HG02870 (cell line): ENCODE measurements around the gene PRDM16.

Source experiments
- ATAC-seq: cut with Tn5 transposase; IDR thresholded peaks from one replicate; pipeline ENCODE4 v1.9.1; 2021; ENCODE audit warnings: mild to moderate bottlenecking, moderate library complexity; ENCODE audit not compliant: unreplicated experiment

The PRDM16 gene

DNA sequence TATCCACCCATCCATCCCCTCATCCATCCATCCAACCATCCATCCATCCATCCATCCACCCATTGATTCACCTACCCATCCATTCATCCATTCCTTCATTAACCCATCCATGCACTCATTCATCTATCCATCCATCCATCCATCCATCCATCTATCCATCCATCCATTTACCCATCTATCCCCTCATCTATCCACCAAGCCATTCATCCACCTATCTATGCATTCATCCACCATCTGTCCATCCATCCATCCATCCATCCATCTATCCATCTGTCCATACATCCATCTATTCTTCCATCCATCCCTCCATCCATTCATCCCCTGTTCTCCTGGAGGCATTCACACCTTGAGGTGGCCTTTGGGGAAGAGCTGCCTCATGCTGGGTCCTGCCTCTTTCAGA, 107.0 kb downstream of the PRDM16 start:
- ATAC-seq = no peak

DNA sequence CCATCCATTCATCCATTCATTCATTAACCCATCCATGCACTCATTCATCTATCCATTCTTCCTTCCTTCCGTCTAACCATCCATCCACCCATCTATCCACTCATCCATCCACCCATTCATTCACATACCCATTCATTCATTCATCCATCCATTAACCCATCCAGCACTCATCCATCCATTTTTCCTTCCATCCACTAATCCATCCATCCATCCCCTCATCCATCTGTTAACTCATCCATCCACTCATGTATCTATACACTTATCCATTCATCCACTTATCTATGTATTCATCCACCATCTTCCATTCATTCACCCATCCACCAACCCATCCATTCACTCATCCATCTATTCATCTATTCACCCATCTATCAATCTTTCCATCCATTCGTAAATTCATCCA, 107.8 kb downstream of the PRDM16 start:
- ATAC-seq = no peak

DNA sequence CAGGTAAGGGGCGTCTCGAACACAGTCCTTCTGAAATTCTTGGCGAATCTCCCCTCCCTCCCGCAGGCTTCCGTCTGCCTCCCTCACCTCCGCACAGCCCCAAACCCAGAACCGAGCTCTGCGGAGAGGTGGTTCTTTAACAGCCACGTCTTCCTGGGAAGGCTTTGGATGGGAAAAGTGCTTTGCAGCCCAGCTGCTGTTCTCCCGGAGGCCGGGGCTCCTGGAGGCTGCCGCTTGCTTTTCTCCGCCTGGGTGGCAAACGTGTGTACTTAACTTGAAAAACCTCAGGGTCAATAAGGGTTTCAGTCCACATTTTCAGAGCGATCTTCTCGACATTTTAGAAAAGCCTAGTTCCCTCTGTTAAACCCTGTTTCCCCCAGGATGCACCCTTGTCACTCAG, 109.3 kb downstream of the PRDM16 start:
- ATAC-seq = no peak

DNA sequence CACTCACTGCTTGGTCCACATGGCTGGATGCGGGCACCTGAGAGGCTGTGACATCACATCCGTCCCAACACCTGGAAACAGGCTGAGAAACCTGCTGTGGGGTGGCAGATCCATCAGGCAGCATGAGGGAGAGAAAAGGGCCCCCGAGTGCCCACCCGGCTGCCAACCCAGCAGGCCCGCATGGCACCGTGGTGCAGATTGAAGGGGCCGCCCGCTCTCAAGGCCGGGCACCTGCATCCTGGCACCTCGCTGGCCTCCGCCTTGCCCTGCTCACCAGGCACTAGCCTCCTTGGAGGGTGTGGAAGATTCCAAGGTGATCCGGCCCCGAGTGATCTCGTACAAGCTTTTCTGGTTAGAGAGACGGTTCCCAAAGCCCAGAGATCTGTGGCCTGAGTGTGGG, 110.5 kb downstream of the PRDM16 start:
- ATAC-seq = no peak

DNA sequence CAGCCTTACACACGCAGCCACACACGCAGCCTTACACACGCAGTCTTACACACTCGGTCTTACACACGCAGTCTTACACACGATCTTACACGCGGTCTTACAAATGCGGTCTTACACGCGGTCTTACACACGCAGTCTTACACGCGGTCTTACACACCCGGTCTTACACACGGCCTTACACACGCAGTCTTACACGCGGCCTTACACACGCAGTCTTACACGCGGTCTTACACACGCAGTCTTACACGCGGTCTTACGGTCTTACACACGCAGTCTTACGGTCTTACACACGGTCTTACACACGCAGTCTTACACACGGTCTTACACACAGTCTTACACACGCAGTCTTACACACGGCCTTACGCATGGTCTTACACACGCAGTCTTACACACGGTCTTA, 111.9 kb downstream of the PRDM16 start:
- ATAC-seq = no peak

DNA sequence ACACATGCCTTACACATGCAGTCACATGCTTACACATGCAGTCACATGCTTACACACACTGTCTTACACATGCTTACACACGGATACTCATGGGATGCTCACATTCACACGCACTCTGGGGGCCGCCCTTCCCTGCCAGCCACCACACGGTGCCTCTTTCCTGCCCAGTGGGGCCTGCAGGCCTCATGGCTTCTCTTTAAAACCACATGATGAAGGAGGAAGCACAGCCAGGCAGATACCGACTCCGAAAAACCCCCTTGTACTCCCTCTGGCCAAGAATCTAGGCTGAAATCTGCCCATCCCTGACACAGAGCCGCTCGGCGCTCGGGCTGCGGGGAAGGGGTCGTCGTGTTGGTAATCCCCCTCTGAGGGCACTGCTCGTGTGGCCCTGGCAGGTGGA, 113.0 kb downstream of the PRDM16 start:
- ATAC-seq = no peak

DNA sequence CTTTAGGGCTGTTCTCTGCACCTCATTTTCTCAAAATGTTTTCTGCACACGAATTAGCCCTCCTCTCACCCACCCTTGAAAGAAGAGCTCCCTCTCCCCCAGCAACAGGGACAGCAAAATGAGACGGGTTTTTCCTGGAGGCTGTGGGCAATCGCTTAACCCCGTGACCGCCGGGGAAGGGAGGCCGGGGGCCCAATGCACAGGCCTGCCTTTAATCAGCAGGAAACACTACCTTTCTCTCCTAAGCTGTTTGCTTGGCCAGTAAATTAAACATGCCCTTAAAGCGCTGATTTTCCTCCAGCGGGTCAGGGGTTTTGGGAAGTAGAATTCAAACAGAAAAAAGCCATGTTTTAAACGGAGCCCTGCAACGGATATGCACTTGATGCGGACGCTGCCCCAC, 114.4 kb downstream of the PRDM16 start:
- no peak for ATAC-seq

DNA sequence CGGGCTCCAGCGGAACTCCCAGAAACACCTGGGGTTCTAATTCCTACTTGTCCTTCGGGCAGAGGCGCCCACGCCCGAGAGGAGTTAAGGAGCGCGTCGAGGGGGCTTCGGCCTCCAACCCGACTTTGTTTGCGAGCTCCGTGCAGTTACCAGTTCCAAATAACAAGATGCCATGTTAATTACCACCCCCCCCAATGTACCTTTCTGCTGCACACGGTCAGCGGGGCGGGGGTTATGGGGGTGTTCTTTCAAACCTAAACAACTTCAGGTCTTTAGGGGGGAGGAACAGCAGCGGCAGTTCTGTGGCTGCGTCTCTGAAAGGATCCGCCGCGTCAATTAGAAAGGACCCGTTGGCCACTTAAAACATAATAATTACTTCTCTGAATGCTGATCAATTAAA, 114.8 kb downstream of the PRDM16 start:
- no peak for ATAC-seq

DNA sequence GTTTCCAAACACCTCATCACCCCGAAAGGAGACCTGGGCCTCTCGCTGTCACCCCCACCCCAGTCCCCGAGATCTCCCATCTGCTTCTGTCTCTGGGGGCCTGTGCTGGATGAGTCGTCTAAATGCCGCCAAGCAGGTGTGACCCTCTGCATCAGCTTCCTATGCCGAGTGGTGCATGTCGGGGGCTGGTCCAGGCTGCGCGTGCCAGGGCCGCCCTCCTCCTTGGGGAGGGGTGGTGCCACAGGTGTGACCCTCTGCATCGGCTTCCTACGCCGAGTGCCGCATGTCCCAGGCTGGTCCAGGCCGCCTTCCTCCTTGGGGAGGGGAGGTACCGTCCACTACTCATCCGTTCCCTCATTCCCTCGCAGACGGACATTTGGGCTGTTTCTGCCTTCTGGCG, 115.7 kb downstream of the PRDM16 start:
- no peak for ATAC-seq

DNA sequence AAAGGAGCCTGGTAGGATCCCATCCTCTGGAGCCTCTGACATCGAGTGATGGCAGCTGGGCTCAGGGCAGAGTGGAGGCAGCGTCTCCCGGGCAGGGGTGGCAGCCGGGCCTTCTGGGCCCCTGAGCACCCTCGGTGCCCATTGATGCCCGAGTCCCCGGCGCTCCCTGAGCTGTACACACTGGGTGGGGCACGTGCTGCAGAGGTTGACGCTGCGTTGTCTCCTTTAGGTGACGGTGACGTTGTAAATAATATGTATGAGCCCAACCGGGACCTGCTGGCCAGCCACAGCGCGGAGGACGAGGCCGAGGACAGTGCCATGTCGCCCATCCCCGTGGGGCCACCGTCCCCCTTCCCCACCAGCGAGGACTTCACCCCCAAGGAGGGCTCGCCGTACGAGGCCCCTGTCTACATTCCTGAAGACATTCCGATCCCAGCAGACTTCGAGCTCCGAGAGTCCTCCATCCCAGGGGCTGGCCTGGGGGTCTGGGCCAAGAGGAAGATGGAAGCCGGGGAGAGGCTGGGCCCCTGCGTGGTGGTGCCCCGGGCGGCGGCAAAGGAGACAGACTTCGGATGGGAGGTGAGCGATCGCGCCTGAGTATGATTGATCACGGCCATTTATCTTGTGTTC, 117.0 kb downstream of the PRDM16 start:
- ATAC-seq = no peak

DNA sequence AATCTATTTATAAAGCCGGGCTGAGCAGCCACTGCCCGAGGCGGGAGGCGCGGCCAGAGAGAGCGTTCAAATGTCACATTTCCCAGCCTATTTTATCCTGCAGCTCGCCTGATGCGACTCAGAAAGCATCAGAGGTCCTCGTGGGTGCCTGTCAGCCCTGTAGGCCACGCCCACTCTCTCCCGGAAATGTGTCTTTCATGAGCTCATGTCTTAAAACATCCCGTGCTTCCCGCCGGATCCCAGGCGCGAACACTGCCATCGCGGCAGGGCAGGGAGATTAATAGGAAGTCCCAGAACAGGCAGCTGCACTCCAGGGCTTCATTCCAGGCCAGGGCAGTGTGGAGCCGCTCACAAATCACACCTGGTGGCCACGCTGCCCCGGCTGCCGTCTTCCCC, 117.5 kb downstream of the PRDM16 start:
- no peak for ATAC-seq

DNA sequence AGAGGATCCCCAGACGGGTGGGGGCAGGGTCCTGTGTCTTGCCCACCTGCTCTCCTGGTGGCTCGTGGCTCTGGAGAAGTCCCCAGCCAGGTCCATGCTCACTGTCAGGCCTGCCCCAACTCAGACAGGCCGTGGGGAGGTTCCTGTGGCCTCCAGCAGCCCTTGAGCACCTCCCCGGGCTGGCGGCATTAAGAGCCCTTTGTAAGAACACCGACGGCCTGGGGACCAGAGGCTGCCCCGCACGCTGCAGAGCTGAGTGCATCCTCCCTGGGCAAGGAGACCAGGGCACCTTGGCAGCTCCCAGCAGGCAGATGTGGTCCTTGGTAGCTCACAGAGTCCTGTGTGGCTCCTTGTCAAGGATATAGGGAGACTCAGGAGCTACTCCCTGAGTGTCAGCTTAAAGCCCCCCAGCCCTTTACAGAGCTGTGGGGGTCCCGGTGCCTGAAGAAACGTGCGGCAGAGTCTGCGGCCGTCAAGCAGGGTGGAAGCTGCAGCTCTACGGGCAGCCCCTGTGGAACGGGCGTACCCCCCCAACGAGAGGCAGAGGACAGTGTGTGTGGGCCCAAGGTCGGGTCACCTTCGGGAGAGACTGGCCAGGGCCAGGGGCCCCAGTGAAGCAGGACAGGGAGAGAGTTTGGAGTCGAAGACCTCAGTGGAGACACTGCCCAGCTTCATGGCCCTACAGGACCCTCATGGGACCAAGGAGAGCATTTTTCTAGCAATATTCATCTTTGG, 118.6 kb downstream of the PRDM16 start:
- ATAC-seq = no peak

DNA sequence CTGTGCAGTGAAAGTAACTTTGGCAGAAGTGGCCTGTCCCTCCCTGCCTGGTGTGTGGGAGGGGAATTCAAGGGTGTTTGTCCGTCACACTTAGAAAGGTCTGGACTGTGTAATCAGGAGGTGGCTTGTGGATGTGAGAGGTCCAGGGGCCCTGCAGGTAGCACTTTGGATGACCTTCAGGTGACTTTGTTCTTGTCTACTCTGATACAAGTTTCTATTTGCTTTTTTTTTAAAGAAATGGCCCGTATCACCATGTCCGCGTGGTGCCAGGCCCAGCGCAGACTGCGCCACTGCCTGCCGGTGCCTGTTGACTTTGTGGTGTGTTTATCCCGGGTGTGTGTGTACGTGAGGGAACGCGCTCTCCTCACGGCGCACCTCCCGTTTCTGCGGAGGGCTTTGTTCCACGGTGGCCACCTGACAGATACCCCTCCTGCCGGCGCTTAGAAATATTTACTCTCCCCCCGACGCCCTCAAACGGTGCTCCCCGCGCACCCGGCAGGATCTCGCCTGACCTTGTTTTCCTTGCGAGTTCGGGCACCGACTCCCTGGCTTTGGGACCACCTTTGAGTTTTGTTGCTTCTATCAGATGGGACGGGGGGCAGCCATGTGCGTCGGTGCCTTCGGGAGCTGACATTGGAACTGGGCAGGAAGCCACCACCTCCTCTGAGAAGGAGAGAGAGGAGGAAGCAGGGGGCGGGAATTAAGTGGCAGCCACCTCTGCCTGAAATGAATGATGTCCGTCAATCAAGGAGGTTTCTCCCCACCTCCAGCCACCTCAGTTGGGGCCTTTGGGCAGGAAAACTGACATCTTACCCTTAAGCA, 119.4 kb downstream of the PRDM16 start:
- ATAC-seq = no peak

DNA sequence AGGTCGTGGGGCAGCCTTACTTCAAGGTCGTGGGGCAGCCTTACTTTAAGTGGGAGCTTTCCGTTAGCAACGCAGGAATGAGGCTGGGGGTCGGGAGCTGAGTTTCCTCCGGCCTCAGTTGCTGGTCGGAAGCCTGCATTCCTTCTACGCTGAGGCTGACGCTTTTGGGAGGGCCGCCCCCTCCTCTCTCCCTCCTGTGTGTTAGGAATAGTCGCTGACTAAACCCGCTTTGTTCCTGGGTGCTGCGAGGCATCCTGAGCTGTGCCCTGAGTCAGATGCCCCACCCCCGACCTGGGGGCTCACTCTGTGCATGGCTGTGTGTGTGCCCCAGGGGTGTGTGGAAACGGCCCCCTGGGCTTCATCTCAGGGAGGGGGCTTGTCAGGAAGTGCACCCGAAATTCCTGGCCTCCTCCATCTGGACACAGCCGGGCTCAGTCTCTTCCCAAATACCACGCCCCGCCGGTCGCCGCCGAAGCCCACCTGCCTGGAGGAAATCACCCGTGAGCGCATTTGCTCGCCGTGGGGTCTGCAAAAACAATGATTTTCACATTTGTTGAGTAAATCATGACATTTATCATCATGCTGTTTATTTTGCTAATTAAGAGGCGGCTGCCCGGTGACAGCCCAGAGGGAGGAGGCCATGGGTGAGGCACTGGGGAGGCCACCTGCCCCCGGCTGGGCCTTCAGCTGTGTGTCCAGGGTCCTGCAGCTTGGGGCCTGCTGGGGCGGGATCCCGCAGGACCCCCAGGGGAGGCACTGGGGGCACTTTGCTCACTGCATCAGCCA, 121.4 kb downstream of the PRDM16 start:
- no peak for ATAC-seq

DNA sequence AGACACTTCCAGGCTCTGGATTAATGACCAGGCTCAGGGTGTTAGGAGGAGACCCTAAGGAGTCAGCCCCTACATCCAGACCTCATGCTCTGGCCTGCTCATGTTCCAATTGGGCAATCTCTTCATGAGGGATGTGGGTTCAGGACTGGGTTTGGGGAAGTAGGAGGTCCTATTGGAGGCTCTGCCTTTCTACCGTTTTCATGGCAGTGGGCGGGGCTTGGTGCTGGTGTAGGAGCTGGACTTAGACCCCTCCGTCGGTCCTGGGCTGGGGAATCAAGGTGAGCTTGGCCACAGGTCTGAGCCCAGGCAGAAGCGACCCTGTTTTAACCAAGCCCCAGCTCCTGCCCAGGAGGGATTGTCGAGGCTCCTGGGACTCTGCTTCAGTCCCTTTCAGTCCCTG, 123.4 kb downstream of the PRDM16 start:
- no peak for ATAC-seq

DNA sequence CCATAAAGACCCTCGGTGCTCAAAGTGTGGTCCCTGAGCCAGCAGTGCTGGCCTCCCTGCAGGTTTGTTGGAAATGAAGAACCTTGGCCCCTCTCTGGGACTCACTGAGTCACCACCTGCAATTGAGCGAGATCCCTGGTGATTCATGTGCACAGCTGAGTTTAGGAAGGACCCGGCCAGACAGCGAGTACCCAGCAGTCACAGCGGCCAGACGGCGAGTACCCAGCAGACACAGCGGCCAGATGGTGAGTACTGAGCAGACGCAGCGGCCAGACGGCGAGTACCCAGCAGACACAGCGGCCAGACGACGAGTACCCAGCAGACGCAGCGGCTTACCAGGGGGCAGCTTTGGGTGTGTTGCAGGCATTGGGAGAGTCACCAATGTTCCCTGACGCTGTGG, 123.8 kb downstream of the PRDM16 start:
- ATAC-seq = no peak

DNA sequence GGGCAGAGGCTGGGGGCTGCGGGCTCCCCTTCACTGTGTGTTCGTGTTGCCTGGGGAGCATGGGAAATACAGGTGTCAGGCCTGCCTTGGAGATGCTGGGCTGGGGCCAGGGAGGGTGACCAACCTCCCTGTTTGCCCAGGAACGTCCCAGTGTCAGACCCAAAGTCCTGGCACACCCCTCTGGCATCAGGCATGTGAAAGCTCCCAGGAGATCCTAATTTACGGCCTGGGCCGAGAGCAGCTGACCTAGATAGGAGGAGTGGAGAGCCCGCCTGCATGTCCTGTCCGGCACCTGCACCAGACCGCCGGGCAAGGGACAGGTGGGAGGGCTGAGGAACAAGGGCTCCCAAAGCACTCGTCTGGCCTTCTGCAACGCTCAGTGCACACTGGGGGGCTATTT, 124.8 kb downstream of the PRDM16 start:
- ATAC-seq = no peak

DNA sequence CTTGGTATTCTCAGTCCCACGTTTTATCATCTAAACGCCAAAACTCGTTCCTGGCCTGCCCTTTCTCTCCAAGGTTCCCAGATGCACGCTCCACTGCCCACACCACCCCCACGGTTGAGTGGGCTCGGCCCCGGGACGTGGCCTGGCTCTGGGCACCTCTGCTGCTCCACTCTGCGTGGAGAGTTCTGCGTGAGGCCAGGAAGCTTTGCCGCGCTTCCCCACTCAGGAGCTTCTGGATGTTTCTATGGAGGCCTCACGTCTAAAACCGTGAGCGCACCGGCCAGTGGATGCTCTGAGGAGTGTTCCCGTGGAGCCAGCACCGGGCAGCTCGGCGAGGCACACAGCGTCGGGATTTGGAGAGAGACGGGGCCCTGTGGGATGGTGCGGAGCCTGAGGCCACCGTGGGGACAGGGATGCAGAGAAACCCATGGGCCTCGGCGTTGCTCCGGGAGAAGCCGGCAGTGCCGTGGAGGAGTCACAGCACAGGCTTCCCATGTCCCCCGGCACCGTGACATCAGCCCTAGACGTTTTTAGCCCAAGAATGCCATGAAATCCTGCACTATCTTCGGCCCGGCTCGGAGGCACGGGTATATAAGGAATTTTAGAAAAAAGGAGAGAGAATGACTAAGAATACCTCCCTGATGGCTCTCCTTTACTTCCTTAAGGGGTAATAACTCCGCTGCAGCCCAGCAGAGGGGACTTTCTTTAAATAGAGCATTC, 125.9 kb downstream of the PRDM16 start:
- no peak for ATAC-seq

DNA sequence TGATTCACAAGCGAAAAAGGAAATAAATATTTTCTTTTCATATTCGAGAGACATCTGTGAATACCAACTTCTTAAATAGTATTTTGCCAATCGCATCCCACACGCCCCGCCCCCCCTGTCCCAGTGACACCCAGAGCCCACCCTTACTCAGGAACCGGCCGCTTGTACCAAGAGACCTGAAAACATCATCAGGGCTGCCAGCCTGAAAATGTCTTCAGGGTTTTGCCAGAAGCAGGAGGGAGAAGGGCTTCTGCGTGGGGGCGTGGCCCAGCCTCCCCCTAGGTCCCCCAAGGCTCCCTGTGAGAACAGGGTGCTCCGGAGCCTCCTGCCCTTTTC, 126.4 kb downstream of the PRDM16 start:
- no peak for ATAC-seq

DNA sequence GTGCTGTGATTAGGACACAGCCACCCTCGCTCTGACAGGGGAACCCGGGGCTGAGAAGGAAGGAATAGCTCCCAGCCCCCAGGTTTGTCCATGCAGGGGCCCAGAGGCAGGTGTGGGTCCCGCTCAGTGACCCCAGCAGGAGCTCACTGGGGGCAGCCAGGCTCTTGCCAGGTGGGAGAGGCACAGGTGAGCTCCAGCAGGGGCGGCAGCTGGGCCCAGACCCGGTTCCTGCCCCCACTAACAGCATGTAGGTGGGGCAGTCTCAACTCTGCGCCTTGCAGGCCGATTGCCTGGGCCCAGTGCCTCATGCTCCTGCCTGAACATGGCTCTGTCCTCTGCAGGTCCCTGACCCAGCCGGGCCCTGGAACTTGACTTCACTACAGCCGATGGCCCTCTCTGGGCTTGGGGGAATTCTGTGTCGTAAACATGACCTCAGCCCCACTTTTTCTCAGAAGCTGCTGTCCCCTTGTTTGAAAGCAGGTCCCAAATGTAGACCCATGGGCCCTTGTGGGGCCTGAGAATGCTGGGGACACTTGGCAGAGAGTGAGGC, 127.0 kb downstream of the PRDM16 start:
- ATAC-seq = no peak
